HepG2 (cell line): Measurements from ENCODE around the gene CARD8. TPM values are rescaled to one million over a fixed set of nuclear protein-coding genes. Genes with fewer than 3 reads are reported as not detected.
A peak's percentile ranks its signal among the peaks of the same experiment; 100 is the strongest.

Source experiments
- CBFB ChIP-seq: sonication (generic); formaldehyde crosslinking; IDR thresholded peaks from 2 replicates; pipeline ENCODE4 v1.4.0; 2020; ENCODE audit warnings: missing genetic modification reagents
- ETV5 ChIP-seq: IDR thresholded peaks from 2 replicates; pipeline ENCODE4 v1.6.1; 2018; ENCODE audit warnings: missing biosample characterization, missing genetic modification reagents, inconsistent platforms, borderline replicate concordance
- HNRNPLL ChIP-seq: fragments of 200-400 bp; formaldehyde crosslinking; IDR thresholded peaks from 2 replicates; pipeline ENCODE4 v1.6.1; 2017; ENCODE audit warnings: mild to moderate bottlenecking, low read depth, low read length; ENCODE audit not compliant: poor library complexity, severe bottlenecking
- ISX ChIP-seq: sonication (generic); formaldehyde crosslinking; conservative IDR thresholded peaks from 2 replicates; pipeline ENCODE4 v1.5.0; 2020; ENCODE audit warnings: missing genetic modification reagents
- KAT7 ChIP-seq: IDR thresholded peaks from 2 replicates; pipeline ENCODE4 v1.6.1; 2018; ENCODE audit warnings: borderline replicate concordance, missing compliant biosample characterization
- MBNL3 ChIP-seq: fragments of 250-450 bp; sonication (Bioruptor Pico); conservative IDR thresholded peaks from 2 replicates; pipeline ENCODE4 v1.8.0; 2022; ENCODE audit warnings: mild to moderate bottlenecking, inconsistent platforms
- NFE2L2 ChIP-seq: fragments of 150-350 bp; IDR thresholded peaks from 2 replicates; pipeline ENCODE4 v1.6.1; 2014; ENCODE audit warnings: low read length
- NR2F6 ChIP-seq, 2 experiments: IDR thresholded peaks; 2 replicates each; pipeline ENCODE4 v1.6.1; 2016; ENCODE audit warnings: antibody characterized with exemption in 1 of 2, mild to moderate bottlenecking in 1 of 2
- POLR2A ChIP-seq, 2 experiments: IDR thresholded peaks; 2 replicates each; pipeline ENCODE4 v1.6.1; 2011; ENCODE audit warnings: low read depth in 2 of 2, low read length in 2 of 2, mild to moderate bottlenecking in 1 of 2, moderate library complexity in 1 of 2; ENCODE audit not compliant: insufficient read depth in 1 of 2
- SAP130 ChIP-seq: IDR thresholded peaks from 2 replicates; pipeline ENCODE4 v1.6.1; 2016; ENCODE audit warnings: low read depth
- SMAD3 ChIP-seq: sonication (generic); formaldehyde crosslinking; IDR thresholded peaks from 2 replicates; pipeline ENCODE4 v1.4.0; 2020; ENCODE audit warnings: missing genetic modification reagents
- SNAPC5 ChIP-seq: sonication (generic); formaldehyde crosslinking; IDR thresholded peaks from 2 replicates; pipeline ENCODE4 v1.8.1; 2023; ENCODE audit warnings: mild to moderate bottlenecking, missing genetic modification reagents, borderline replicate concordance
- SP1 ChIP-seq, 2 experiments: fragments of 450-650 bp in 1 of 2; sonication (generic) in 1 of 2; formaldehyde crosslinking in 1 of 2; IDR thresholded peaks; 2 replicates each; pipeline versions ENCODE4 v1.4.0 to v1.6.1; 2016 to 2020; ENCODE audit warnings: missing genetic modification reagents in 1 of 2
- TAF1 ChIP-seq: sonication (generic); formaldehyde crosslinking; IDR thresholded peaks from 2 replicates; pipeline ENCODE4 v1.4.0; 2020; ENCODE audit warnings: missing genetic modification reagents
- TFAP4 ChIP-seq: sonication (generic); IDR thresholded peaks from 2 replicates; pipeline ENCODE4 v1.6.1; 2016; ENCODE audit warnings: low read depth, borderline replicate concordance
- ZBTB43 ChIP-seq: sonication (generic); formaldehyde crosslinking; conservative IDR thresholded peaks from 2 replicates; pipeline ENCODE4 v1.4.0; 2020; ENCODE audit warnings: missing genetic modification reagents
- ZFP36L2 ChIP-seq: sonication (generic); formaldehyde crosslinking; IDR thresholded peaks from 2 replicates; pipeline ENCODE4 v1.4.0; 2020; ENCODE audit warnings: missing genetic modification reagents
- ZNF232 ChIP-seq: sonication (generic); formaldehyde crosslinking; IDR thresholded peaks from 2 replicates; pipeline ENCODE4 v1.4.0; 2020; ENCODE audit warnings: missing genetic modification reagents, borderline replicate concordance
- ZNF563 ChIP-seq: sonication (generic); formaldehyde crosslinking; IDR thresholded peaks from 2 replicates; pipeline ENCODE4 v1.8.0; 2022; ENCODE audit warnings: mild to moderate bottlenecking, moderate library complexity, missing genetic modification reagents
- ZNF670 ChIP-seq: sonication (generic); formaldehyde crosslinking; IDR thresholded peaks from 2 replicates; pipeline ENCODE4 v1.8.0; 2022; ENCODE audit warnings: mild to moderate bottlenecking, missing genetic modification reagents, borderline replicate concordance
- ZNF703 ChIP-seq: sonication (generic); formaldehyde crosslinking; IDR thresholded peaks from 2 replicates; pipeline ENCODE4 v1.5.1; 2020; ENCODE audit warnings: missing genetic modification reagents, mild to moderate bottlenecking, moderate library complexity, borderline replicate concordance
- polyA plus RNA-seq, 8 experiments: library from polyadenylated mRNA; depleted of rRNA in 3 of 8; stranded (reverse) in 7 of 8; unstranded in 1 of 8; fragments of >200 nt; fragmentation: Illumina TruSeq in 4 of 8; extraction: Trizol in 4 of 8; gene quantifications; 2 replicates each; pipeline versions ENCODE4 v1.2.1 to v1.2.3, GENCODE V29; 2011 to 2016; ENCODE audit warnings: low read depth in 4 of 8, missing spikeins in 1 of 8, mixed read lengths in 1 of 8; ENCODE audit not compliant: insufficient read depth in 1 of 8
- total RNA-seq, 5 experiments: library from RNA; depleted of rRNA; stranded (reverse); fragments of >200 nt; fragmentation: Illumina TruSeq; extraction: Trizol; gene quantifications; 2 replicates each; pipeline ENCODE4 v1.2.3, GENCODE V29; 2016; ENCODE audit warnings: low read depth in 1 of 5
- TF ChIP-seq, protein P1 (sequence below): sonication (generic); formaldehyde crosslinking; conservative IDR thresholded peaks from 2 replicates; pipeline ENCODE4 v1.8.1; 2023; ENCODE audit warnings: missing genetic modification reagents
- TF ChIP-seq, protein P2 (sequence below): sonication (generic); formaldehyde crosslinking; IDR thresholded peaks from 2 replicates; pipeline ENCODE4 v1.5.0; 2020; ENCODE audit warnings: mild to moderate bottlenecking, low read depth, missing genetic modification reagents, borderline replicate concordance
- TF ChIP-seq, protein P3 (sequence below): sonication (generic); formaldehyde crosslinking; IDR thresholded peaks from 2 replicates; pipeline ENCODE4 v1.8.0; 2022; ENCODE audit warnings: mild to moderate bottlenecking, missing genetic modification reagents

The CARD8 gene
- total and polyA plus RNA-seq, 2 of the 13 experiments (the other 11 are each of a cell fraction or from before 2014, with no cell fraction given) = 15.0 to 19.2 TPM

DNA sequence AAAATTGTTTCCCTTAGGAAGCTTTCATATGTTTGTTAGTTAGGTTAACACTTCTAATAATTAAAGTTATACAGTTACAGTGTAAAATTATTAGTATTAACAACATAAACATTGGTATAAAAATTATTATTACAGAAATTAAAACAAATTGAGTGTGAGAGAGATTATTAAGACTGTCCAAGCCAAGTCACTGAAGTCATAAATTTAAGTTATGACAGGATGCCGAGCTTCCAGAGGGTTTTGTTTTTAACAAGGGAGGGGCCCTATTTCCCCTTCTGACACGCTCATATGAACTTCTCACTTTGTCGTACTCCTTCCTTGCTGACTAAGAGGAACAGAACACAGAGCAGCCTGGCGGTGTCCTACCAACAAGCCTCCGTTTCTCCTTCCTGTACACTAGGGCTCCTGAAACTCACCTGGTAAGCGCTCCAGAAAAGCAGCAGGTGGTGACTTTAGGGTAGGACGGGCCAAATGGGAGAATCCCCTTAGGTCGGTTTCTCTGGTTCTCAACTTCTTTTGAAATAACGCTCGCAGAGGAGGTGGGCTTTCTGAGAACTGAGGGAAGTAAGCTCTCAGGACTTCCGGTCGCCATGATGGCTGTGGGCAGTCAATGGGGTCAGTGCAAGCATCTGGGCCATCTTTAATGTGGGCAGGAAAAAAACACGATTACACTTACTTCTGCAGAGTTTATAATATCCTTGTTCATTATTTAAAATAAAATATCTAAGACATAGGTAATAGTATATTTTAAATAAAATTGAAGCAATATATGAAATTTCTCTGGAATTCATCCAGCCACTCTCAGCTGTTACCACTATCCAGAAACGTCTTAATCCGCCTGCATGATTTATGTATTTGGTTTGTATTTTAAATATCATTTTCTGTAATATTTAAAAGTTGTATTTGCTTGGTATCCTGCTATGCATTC, at the start of gene CARD8 (continued):
- TF ChIP-seq HNRNPLL (no peak), NR2F6 (IDR thresholded peaks at IDR 0.05) (0 out of 2 replicates have a peak, but pooled peaks have one; percentile 5), NR2F6 (CRISPR knock-in tag; IDR thresholded peaks at IDR 0.05) (peak; percentile 26; the same call in 1 of the 2 replicates), ETV5 (CRISPR knock-in tag) (peak; percentile 67), ZNF703 (CRISPR knock-in tag) (no peak), SMAD3 (0 out of 2 replicates have a peak, but pooled peaks have one; percentile 29), SNAPC5 (CRISPR knock-in tag) (no peak), POLR2A (IDR thresholded peaks at IDR 0.05; ENCODE audit: insufficient read depth in 1 of 2, low read depth in 2 of 2, low read length in 2 of 2) (peak; percentile 79 to 80), ZBTB43 (CRISPR knock-in tag) (0 out of 2 replicates have a peak, but pooled peaks have one; percentile 16), KAT7 (CRISPR knock-in tag) (no peak), ZFP36L2 (no peak), NFE2L2 (no peak), ZNF563 (CRISPR knock-in tag) (no peak), ISX (CRISPR knock-in tag) (no peak), TAF1 (CRISPR knock-in tag) (peak; percentile 90; the same call in 1 of the 2 replicates), SP1 (IDR thresholded peaks at IDR 0.05) (no peak), SP1 (CRISPR knock-in tag; IDR thresholded peaks at IDR 0.05) (peak; percentile 45; the same call in 1 of the 2 replicates), SAP130 (CRISPR knock-in tag) (peak; percentile 87), CBFB (no peak), TFAP4 (0 out of 2 replicates have a peak, but pooled peaks have one; percentile 24), MBNL3 (CRISPR knock-in tag) (no peak), ZNF232 (no peak), ZNF670 (CRISPR knock-in tag) (no peak)
- TF ChIP-seq, protein P1, sequence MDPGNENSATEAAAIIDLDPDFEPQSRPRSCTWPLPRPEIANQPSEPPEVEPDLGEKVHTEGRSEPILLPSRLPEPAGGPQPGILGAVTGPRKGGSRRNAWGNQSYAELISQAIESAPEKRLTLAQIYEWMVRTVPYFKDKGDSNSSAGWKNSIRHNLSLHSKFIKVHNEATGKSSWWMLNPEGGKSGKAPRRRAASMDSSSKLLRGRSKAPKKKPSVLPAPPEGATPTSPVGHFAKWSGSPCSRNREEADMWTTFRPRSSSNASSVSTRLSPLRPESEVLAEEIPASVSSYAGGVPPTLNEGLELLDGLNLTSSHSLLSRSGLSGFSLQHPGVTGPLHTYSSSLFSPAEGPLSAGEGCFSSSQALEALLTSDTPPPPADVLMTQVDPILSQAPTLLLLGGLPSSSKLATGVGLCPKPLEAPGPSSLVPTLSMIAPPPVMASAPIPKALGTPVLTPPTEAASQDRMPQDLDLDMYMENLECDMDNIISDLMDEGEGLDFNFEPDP (CRISPR knock-in tag) = no peak
- TF ChIP-seq, protein P2, sequence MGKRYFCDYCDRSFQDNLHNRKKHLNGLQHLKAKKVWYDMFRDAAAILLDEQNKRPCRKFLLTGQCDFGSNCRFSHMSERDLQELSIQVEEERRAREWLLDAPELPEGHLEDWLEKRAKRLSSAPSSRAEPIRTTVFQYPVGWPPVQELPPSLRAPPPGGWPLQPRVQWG (CRISPR knock-in tag) = no peak
- TF ChIP-seq, protein P3, sequence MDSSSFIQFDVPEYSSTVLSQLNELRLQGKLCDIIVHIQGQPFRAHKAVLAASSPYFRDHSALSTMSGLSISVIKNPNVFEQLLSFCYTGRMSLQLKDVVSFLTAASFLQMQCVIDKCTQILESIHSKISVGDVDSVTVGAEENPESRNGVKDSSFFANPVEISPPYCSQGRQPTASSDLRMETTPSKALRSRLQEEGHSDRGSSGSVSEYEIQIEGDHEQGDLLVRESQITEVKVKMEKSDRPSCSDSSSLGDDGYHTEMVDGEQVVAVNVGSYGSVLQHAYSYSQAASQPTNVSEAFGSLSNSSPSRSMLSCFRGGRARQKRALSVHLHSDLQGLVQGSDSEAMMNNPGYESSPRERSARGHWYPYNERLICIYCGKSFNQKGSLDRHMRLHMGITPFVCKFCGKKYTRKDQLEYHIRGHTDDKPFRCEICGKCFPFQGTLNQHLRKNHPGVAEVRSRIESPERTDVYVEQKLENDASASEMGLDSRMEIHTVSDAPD (CRISPR knock-in tag) = no peak
